Measurements from ENCODE around the gene UBFD1.

- TF ChIP-seq EZH2 (IDR thresholded peaks at IDR 0.05; ENCODE audit: low read depth, low read length, severe bottlenecking) (no peak), CTCF (IDR thresholded peaks at IDR 0.05; ENCODE audit: control extremely low read depth in 1 of 3, insufficient read depth in 1 of 3, low read depth in 1 of 3, low read length in 3 of 3) (no peak), SP1 (IDR thresholded peaks at IDR 0.05; ENCODE audit: low read depth, low read length) (no peak), MAX (IDR thresholded peaks at IDR 0.05) (no peak)
These were observed 5.7 kb downstream of the UBFD1 start for GRCh38 chr16:23563186-23563585.

All from H1 (cell line).